OCI-LY1 (cell line): Measurements from ENCODE around the gene PXDN.

Experiments
- CTCF ChIP-seq: fragments of 200-600 bp; sonication (generic), shearing (Covaris generic); IDR thresholded peaks from 2 replicates; pipeline ENCODE4 v1.5.1; 2017; ENCODE audit warnings: mild to moderate bottlenecking, antibody characterized with exemption, low read length, moderate library complexity, mixed read lengths
- EZH2 ChIP-seq: fragments of 200-600 bp; sonication (generic), shearing (Covaris generic); IDR thresholded peaks from 2 replicates; pipeline ENCODE4 v1.8.0; 2017; ENCODE audit warnings: borderline replicate concordance, mixed run types, mild to moderate bottlenecking, antibody characterized with exemption, low read length, moderate library complexity, mixed read lengths

DNA sequence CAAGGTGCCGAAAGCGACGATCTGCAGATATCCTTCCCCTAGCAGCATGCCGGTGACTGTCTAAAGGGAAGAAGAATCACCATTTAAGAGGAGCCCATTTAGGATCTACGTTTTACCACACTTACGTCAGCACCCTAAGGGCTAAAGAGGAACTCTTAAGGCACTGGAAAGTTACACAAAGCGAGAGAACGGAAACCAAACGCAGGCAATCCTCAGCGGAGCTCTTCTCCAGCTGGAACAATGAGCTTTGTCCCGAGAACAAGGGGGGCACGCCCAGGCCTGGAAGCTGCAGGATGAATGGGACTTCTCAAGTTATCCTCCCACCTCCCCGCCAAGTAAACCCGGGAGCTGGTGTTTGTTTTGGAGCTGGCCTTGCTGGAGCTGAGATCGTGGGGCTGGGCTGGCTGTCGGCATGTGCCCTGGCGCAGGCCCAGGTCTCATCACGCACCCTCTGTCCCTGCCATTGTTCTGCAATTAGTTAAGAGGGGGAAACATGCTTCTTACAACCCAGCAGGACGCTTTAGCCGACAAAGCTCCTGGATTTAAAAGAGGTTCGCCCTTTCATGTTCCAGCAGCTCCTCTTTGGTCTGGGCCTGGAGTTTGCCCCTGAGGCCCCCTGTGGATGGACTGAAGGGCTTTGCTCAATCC lies 36.4 kb downstream of the PXDN start:
- TF ChIP-seq CTCF, result no peak
- no peak for TF ChIP-seq EZH2
